Measurements from ENCODE around the gene BSCL2. TPM values are rescaled to one million over a fixed set of nuclear protein-coding genes. Genes with fewer than 3 reads are reported as not detected.

Gene BSCL2
- total RNA-seq, 4 donors from 2014 or later: 54.9 to 153 (median 89.4) TPM

DNA sequence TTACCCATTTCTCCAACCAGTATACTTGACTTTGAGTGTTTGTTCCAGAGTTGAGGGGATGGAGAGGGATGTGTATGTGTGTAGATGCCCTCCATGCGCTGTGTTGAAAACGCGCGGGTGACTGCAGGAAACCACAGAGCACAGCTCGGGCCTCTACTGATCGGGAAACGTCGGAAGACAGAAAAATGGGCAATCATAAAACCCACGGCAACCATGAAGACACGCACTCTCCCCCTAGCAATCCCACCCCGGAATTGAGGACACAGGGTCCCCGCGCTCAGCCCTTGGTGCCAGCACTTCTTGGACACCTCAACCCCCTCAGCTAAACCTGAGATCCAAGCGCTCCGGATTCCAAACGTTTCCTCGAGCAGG is 36.0 kb downstream of the BSCL2 start:
- Histone ChIP-seq H3K36me3 (no peaks in the 10 kb centered on the region), H3K27me3 (no peaks in the 10 kb centered on the region), H3K4me1 (peaks cover 18 to 33% of the 10 kb centered on the region in 2 donors), H3K9me3 (no peaks in the 10 kb centered on the region), H3K27ac (peak overlapping the region; percentile 77 to 92 (median 86)), H3K4me3 (replicated peaks in 1 of 3) (peak overlapping the region; percentile 45 to 80 (median 67))
- WGBS, 2 donors: 1% methylated on average over 17 of the region's 17 CpGs
- no peak for DNase-seq
- TF ChIP-seq, protein P1, sequence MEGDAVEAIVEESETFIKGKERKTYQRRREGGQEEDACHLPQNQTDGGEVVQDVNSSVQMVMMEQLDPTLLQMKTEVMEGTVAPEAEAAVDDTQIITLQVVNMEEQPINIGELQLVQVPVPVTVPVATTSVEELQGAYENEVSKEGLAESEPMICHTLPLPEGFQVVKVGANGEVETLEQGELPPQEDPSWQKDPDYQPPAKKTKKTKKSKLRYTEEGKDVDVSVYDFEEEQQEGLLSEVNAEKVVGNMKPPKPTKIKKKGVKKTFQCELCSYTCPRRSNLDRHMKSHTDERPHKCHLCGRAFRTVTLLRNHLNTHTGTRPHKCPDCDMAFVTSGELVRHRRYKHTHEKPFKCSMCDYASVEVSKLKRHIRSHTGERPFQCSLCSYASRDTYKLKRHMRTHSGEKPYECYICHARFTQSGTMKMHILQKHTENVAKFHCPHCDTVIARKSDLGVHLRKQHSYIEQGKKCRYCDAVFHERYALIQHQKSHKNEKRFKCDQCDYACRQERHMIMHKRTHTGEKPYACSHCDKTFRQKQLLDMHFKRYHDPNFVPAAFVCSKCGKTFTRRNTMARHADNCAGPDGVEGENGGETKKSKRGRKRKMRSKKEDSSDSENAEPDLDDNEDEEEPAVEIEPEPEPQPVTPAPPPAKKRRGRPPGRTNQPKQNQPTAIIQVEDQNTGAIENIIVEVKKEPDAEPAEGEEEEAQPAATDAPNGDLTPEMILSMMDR (IDR thresholded peaks at IDR 0.05): no peak
- no peak for TF ChIP-seq POLR2A (IDR thresholded peaks at IDR 0.05)
- intact Hi-C loops (cut with DNase I): no loop called here

DNA sequence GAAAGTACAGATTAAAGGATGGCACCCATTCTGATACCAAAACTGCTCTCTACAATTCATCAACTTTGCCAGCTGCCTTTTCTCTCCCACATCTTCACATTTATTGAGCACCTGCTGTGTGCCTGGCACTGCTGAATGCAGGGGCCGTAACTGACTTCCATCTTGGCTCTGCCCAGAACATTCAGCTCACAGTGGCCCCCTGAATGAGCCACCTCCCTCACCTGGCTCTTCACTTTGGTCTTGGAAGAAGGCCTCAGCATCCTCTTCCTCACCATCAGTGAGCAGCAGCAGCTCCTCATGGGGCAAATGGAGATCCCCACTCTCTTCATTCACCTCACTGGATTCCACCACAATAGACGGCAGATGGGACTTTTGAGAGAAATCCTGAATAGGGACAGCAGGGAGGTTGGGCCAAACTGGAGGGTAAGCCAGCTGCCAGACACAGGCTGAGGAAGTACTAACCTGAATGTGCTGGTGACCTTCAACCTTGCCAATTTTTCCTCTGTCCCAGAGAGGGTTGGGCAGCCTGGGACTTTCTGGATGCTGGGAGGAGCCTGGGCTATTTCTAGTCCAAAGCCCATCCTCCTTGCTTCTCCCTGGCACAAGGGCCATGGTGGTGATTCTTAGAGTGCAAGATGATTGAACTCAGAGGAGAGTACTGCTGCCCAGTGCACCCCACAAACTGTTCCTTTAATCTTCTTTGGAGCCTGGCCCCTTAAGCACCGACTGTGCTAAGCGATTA is 37.6 kb downstream of the BSCL2 start:
- no peak for DNase-seq
- Histone ChIP-seq H3K4me3 (replicated peaks in 1 of 3) (no peak overlapping the region), H3K9me3 (no peaks in the 10 kb centered on the region), H3K27ac (no peak overlapping the region), H3K36me3 (no peaks in the 10 kb centered on the region), H3K27me3 (no peaks in the 10 kb centered on the region), H3K4me1 (peaks cover 22 to 37% of the 10 kb centered on the region in 2 donors)
- intact Hi-C loops (cut with DNase I): no loop called here
- 70 to 85% methylated on average over 4 of the region's 4 CpGs for WGBS, 2 donors
- no peak for TF ChIP-seq POLR2A (IDR thresholded peaks at IDR 0.05)
- TF ChIP-seq, protein P1 (IDR thresholded peaks at IDR 0.05): no peak

DNA sequence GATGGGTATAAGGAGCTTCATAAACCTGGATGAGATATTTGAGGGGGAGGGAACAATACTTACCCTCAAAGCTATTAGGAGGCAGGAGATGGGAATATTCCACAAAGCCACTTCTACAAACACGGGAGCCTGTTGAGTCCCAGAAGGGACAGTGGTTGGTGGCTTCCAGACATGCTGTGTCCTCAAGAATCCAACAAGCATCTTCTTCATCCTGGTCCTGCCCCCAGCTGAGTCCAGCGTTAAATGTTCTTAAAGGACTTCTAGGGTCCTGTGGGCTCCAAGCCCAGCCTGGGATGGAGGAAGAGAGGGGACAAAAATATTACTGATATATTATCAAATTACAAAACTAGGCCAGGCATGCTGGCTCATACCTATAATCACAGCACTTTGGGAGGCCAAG is 39.8 kb downstream of the BSCL2 start:
- Histone ChIP-seq H3K4me1 (peaks cover 17 to 27% of the 10 kb centered on the region in 2 donors), H3K36me3 (no peaks in the 10 kb centered on the region), H3K9me3 (no peaks in the 10 kb centered on the region), H3K27ac (no peak overlapping the region), H3K27me3 (no peaks in the 10 kb centered on the region), H3K4me3 (replicated peaks in 1 of 3) (no peak overlapping the region)
- DNase-seq: no peak
- TF ChIP-seq, protein P1 (IDR thresholded peaks at IDR 0.05): no peak
- TF ChIP-seq POLR2A (IDR thresholded peaks at IDR 0.05): no peak
- intact Hi-C loops (cut with DNase I): no loop called here
- WGBS, 2 donors: 84 to 89% methylated on average over 2 of the region's 2 CpGs

DNA sequence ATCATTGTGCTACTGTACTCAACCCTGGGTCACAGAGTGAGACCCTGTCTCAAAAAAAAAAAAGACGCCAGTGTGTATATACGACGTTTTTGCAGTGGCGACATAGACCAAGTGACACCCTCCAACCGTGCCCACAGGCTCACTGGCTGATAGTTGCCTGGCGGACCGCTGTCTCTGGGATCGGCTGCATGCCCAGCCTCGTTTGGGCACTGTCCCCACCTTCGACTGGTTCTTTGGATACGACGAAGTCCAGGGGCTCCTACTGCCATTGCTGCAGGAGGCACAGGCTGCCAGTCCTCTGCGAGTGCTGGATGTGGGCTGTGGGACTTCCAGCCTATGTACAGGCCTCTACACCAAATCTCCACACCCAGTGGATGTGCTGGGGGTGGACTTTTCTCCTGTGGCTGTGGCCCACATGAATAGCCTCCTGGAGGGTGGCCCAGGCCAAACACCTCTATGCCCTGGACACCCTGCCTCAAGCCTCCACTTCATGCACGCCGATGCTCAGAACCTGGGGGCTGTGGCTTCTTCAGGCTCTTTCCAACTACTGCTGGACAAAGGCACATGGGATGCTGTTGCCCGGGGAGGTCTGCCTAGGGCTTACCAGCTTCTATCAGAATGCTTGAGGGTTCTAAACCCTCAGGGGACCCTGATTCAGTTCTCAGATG is 40.8 kb downstream of the BSCL2 start:
- Histone ChIP-seq H3K27me3 (no peaks in the 10 kb centered on the region), H3K9me3 (no peaks in the 10 kb centered on the region), H3K36me3 (no peaks in the 10 kb centered on the region), H3K4me3 (replicated peaks in 1 of 3) (peak overlapping the region; percentile 61 to 93 (median 63)), H3K4me1 (peaks cover 15 to 23% of the 10 kb centered on the region in 2 donors), H3K27ac (peak overlapping the region; percentile 56 to 79 (median 77))
- intact Hi-C loops (cut with DNase I): no loop called here
- TF ChIP-seq, protein P1 (IDR thresholded peaks at IDR 0.05): no peak
- TF ChIP-seq POLR2A (IDR thresholded peaks at IDR 0.05): no peak
- WGBS, 2 donors: 47 to 56% methylated on average over 12 to 15 of the region's 16 CpGs
- no peak for DNase-seq

Measured in thyroid gland (tissue), 4 donors.